ENCODE data around the gene UBE2F. TPM values are rescaled to one million over a fixed set of nuclear protein-coding genes. Genes with fewer than 3 reads are reported as not detected.
"Not testable (repeated sequence)": the region's sequence is repeated elsewhere in the genome, so short reads cannot be mapped to it uniquely, and the experiment has no call there.

Gene UBE2F
- total RNA-seq, 1 experiment from 2014 or later, result 51.2 TPM

DNA sequence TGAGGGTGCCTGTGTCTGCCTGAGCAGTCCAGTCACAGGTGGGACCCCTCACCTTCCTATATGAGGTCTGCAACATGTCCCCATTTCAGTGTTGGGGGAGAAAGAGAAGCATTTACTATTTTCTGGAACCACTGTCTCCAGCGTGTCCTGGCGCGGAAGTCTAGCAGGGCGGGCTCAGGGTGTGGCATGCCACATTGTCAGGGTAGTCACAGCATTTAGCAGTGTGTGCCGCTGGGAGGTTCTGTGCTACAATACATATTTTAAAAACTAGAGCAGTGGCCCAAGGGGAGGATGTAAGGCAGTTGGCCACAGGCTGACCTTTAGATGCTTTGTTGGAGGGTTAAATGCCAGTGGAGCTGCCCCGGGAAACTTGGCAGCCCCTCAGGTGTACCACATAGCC lies 12.5 kb downstream of the UBE2F start:
- no TSS peak for BruUV-seq (replicated peaks)
- no peaks in the 10 kb centered on the region for H3K27me3 ChIP-seq (replicated peaks; ENCODE audit: insufficient read depth, low read depth, low read length, poor library complexity)
- H3K4me1 ChIP-seq (ENCODE audit: insufficient read depth, low read length, poor library complexity, severe bottlenecking), result no peaks in the 10 kb centered on the region
- ChIA-PET POLR2A (ENCODE audit: low non-redundant PET) (no interaction called here), CTCF (no interaction called here)
- H3K27ac ChIP-seq (ENCODE audit: low read depth, low read length, poor library complexity, severe bottlenecking), result no peak overlapping the region
- DNase-seq (ENCODE audit: low spot score), result no peak
- H3K36me3 ChIP-seq (ENCODE audit: insufficient read depth, low read length, poor library complexity, severe bottlenecking), result peaks cover 7% of the 10 kb centered on the region
- no peak for TF ChIP-seq EZH2 (IDR thresholded peaks at IDR 0.05; ENCODE audit: borderline replicate concordance, low read depth, low read length, poor library complexity, severe bottlenecking)
- TF ChIP-seq, protein P1, sequence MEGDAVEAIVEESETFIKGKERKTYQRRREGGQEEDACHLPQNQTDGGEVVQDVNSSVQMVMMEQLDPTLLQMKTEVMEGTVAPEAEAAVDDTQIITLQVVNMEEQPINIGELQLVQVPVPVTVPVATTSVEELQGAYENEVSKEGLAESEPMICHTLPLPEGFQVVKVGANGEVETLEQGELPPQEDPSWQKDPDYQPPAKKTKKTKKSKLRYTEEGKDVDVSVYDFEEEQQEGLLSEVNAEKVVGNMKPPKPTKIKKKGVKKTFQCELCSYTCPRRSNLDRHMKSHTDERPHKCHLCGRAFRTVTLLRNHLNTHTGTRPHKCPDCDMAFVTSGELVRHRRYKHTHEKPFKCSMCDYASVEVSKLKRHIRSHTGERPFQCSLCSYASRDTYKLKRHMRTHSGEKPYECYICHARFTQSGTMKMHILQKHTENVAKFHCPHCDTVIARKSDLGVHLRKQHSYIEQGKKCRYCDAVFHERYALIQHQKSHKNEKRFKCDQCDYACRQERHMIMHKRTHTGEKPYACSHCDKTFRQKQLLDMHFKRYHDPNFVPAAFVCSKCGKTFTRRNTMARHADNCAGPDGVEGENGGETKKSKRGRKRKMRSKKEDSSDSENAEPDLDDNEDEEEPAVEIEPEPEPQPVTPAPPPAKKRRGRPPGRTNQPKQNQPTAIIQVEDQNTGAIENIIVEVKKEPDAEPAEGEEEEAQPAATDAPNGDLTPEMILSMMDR (conservative IDR thresholded peaks at IDR 0.05; ENCODE audit: low read depth, low read length), result no peak
- no peak overlapping the region for H3K4me3 ChIP-seq (ENCODE audit: low read depth, low read length, poor library complexity, severe bottlenecking)
- intact Hi-C loops (cut with micrococcal nuclease; ENCODE audit: unreplicated experiment), result no loop called here
- no peaks in the 10 kb centered on the region for H3K9me3 ChIP-seq (ENCODE audit: low read depth, low read length, poor library complexity, severe bottlenecking)

GRCh38 chr2:237980087-237980486 lies 13.3 kb downstream of the UBE2F start:
- no peak overlapping the region for H3K27ac ChIP-seq (ENCODE audit: low read depth, low read length, poor library complexity, severe bottlenecking)
- peaks cover 2% of the 10 kb centered on the region for H3K36me3 ChIP-seq (ENCODE audit: insufficient read depth, low read length, poor library complexity, severe bottlenecking)
- ChIA-PET POLR2A (ENCODE audit: low non-redundant PET) (no interaction called here), CTCF (no interaction called here)
- intact Hi-C loops (cut with micrococcal nuclease; ENCODE audit: unreplicated experiment), result no loop called here
- no TSS peak for BruUV-seq (replicated peaks)
- no peak overlapping the region for H3K4me3 ChIP-seq (ENCODE audit: low read depth, low read length, poor library complexity, severe bottlenecking)
- no peak for TF ChIP-seq EZH2 (IDR thresholded peaks at IDR 0.05; ENCODE audit: borderline replicate concordance, low read depth, low read length, poor library complexity, severe bottlenecking)
- TF ChIP-seq, protein P1 (conservative IDR thresholded peaks at IDR 0.05; ENCODE audit: low read depth, low read length), result no peak
- DNase-seq (ENCODE audit: low spot score), result no peak
- H3K9me3 ChIP-seq (ENCODE audit: low read depth, low read length, poor library complexity, severe bottlenecking), result no peaks in the 10 kb centered on the region
- no peaks in the 10 kb centered on the region for H3K27me3 ChIP-seq (replicated peaks; ENCODE audit: insufficient read depth, low read depth, low read length, poor library complexity)
- H3K4me1 ChIP-seq (ENCODE audit: insufficient read depth, low read length, poor library complexity, severe bottlenecking), result no peaks in the 10 kb centered on the region

- Histone ChIP-seq H3K36me3 (ENCODE audit: insufficient read depth, low read length, poor library complexity, severe bottlenecking) (no peaks in the 10 kb centered on the region), H3K27ac (ENCODE audit: low read depth, low read length, poor library complexity, severe bottlenecking) (no peak overlapping the region), H3K4me1 (ENCODE audit: insufficient read depth, low read length, poor library complexity, severe bottlenecking) (no peaks in the 10 kb centered on the region), H3K9me3 (ENCODE audit: low read depth, low read length, poor library complexity, severe bottlenecking) (no peaks in the 10 kb centered on the region), H3K27me3 (replicated peaks; ENCODE audit: insufficient read depth, low read depth, low read length, poor library complexity) (no peaks in the 10 kb centered on the region), H3K4me3 (ENCODE audit: low read depth, low read length, poor library complexity, severe bottlenecking) (no peak overlapping the region)
- DNase-seq (ENCODE audit: low spot score), result no peak
- intact Hi-C loops (cut with micrococcal nuclease; ENCODE audit: unreplicated experiment), result no loop called here
- BruUV-seq (replicated peaks), result no TSS peak
- CTCF ChIA-PET, result no interaction called here
- POLR2A ChIA-PET (ENCODE audit: low non-redundant PET), result interaction anchor here (0.6 kb wide), 1 partner anchor 212 kb away, joined by 4 read pairs; no protein-coding TSS in a partner anchor
- no peak for TF ChIP-seq EZH2 (IDR thresholded peaks at IDR 0.05; ENCODE audit: borderline replicate concordance, low read depth, low read length, poor library complexity, severe bottlenecking)
- TF ChIP-seq, protein P1 (conservative IDR thresholded peaks at IDR 0.05; ENCODE audit: low read depth, low read length), result no peak
These were observed 13.9 kb downstream of the UBE2F start for GRCh38 chr2:237980751-237981150.

DNA sequence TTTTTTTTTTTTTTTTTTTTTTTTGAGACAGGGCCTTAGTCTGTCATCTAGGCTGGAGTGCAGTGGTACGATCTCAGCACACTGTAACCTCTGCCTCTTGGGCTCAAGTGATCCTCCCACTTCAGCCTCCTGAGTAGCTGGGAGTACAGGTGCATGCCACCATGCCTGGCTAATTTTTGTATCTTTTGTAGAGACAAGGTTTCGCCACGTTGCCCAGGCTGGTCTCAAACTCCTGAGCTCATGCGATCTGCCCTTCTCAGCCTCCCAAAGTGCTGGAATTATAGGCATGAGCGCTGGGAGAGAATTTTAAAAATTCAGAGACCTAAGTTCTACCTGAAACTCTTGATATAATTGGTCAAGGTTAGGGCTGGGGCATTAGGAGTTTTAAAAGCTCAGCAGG lies 14.8 kb downstream of the UBE2F start:
- CTCF ChIA-PET; H3K36me3 ChIP-seq (ENCODE audit: insufficient read depth, low read length, poor library complexity, severe bottlenecking); DNase-seq (ENCODE audit: low spot score); H3K4me3 ChIP-seq (ENCODE audit: low read depth, low read length, poor library complexity, severe bottlenecking); H3K4me1 ChIP-seq (ENCODE audit: insufficient read depth, low read length, poor library complexity, severe bottlenecking); BruUV-seq (replicated peaks); H3K27ac ChIP-seq (ENCODE audit: low read depth, low read length, poor library complexity, severe bottlenecking); intact Hi-C loops (cut with micrococcal nuclease; ENCODE audit: unreplicated experiment); H3K9me3 ChIP-seq (ENCODE audit: low read depth, low read length, poor library complexity, severe bottlenecking); H3K27me3 ChIP-seq (replicated peaks; ENCODE audit: insufficient read depth, low read depth, low read length, poor library complexity): not testable (repeated sequence)
- POLR2A ChIA-PET (ENCODE audit: low non-redundant PET), result interaction anchor here (0.7 kb wide), 1 partner anchor 10 kb away, joined by 7 read pairs; no protein-coding TSS in a partner anchor

All from A673 (cell line).